Mucosa of stomach (tissue), 1 donor: ENCODE data around the gene ITIH1.

Source experiments
- H3K27me3 ChIP-seq: one replicate; pipeline ENCODE4 v1.7.0; 2013; ENCODE audit warnings: mild to moderate bottlenecking, low read length; ENCODE audit not compliant: control insufficient read depth, insufficient read depth
- H3K36me3 ChIP-seq: one replicate; pipeline ENCODE4 v1.7.0; 2013; ENCODE audit warnings: low read length; ENCODE audit not compliant: control insufficient read depth, insufficient read depth
- H3K4me1 ChIP-seq: one replicate; pipeline ENCODE4 v1.7.0; 2013; ENCODE audit warnings: mild to moderate bottlenecking, low read length; ENCODE audit not compliant: control insufficient read depth, insufficient read depth
- H3K4me3 ChIP-seq: one replicate; pipeline ENCODE4 v1.7.0; 2013; ENCODE audit warnings: low read length
- H3K9ac ChIP-seq: one replicate; pipeline ENCODE4 v1.7.0; 2013; ENCODE audit warnings: mild to moderate bottlenecking, low read length, moderate library complexity
- H3K9me3 ChIP-seq: one replicate; pipeline ENCODE4 v1.7.0; 2013; ENCODE audit warnings: mild to moderate bottlenecking, low read length, moderate library complexity; ENCODE audit not compliant: control insufficient read depth
- donor health status: Pancreatic carcinoma.

ITIH1 gene

DNA sequence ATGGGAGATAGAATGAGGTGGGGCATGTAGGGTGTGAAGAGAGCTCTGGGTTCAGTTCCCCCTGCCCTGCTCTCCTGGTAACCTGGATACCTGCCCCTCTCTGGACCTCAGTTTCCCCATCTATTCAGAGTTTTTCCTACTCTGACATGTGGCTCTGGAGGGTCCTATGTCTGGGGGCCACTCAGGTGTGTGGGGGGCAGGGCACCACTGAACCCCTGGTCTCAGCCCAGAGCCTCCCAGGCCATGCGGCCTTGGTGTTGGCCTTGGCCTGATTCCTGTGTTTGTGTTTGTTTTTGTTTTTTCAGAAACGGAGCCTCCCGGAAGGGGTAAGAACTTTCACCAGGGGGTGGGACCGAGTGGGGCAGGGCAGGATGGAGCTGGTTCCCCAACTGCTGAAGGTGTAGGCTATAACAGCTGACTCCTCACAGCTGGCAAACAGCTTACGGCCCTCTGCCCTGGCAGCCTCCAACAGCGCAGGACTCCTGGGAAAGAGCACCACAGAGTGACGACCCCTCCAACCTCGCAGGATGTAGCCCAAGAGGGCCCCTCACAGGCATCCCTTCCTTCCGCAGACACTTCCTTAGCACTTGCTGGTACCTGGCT, 18.0 kb downstream of the ITIH1 start:
- H3K36me3 ChIP-seq: no peaks in the 10 kb centered on the region

DNA sequence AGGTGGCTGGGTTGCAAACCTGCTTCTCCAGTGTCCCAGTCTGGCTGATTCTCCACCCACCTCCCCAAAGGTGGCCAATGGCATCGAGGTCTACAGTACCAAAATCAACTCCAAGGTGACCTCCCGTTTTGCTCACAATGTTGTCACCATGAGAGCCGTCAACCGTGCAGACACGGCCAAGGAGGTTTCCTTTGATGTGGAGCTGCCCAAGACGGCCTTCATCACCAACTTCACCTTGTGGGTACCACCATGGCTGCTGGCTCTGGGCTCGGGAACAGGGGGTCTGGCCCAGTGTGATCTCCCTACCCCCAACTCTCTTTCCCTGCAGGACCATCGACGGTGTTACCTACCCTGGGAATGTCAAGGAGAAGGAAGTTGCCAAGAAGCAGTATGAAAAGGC, 19.0 kb downstream of the ITIH1 start:
- no peaks in the 10 kb centered on the region for H3K36me3 ChIP-seq
- H3K27me3 ChIP-seq: no peaks in the 10 kb centered on the region
- no peak overlapping the region for H3K4me3 ChIP-seq
- H3K4me1 ChIP-seq: no peaks in the 10 kb centered on the region
- no peak overlapping the region for H3K9ac ChIP-seq
- no peaks in the 10 kb centered on the region for H3K9me3 ChIP-seq

More for the DNA sequence above, 18.0 kb downstream of the ITIH1 start:
- H3K9ac ChIP-seq: no peak overlapping the region
- no peaks in the 10 kb centered on the region for H3K27me3 ChIP-seq
- H3K9me3 ChIP-seq: no peaks in the 10 kb centered on the region
- H3K4me1 ChIP-seq: no peaks in the 10 kb centered on the region
- no peak overlapping the region for H3K4me3 ChIP-seq

DNA sequence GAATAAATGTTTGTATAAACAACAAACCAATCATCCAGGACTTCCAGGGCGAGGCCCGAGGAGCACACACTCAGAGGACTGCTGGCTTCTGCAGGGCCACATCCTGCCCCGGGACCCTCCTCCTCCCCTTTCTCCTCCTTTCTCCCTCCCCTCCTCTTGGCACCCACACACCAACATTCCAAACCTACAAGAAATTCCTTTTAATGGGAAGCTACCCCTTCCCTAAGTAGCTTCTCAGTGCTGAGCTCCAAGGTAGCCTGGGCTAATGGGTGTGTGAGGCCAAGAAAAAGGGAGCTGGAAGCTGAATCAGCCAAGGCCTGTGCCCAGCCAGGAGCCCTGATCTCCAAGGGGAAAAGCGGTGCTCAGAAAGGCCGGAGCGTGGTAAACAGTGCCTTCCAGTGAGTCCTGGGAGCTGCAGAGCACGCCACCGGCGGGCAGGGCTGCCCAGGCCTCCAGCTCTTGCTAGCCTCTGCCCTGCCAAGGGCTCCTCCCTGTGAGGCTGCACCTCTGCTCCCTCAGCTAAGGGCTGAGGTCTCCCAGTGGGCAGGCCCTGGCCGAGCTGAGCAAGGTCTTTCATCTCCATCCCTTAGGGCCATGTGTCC, 21.1 kb downstream of the ITIH1 start:
- Histone ChIP-seq H3K4me3 (no peak overlapping the region), H3K27me3 (no peaks in the 10 kb centered on the region), H3K4me1 (no peaks in the 10 kb centered on the region), H3K9ac (no peak overlapping the region), H3K9me3 (no peaks in the 10 kb centered on the region), H3K36me3 (no peaks in the 10 kb centered on the region)

DNA sequence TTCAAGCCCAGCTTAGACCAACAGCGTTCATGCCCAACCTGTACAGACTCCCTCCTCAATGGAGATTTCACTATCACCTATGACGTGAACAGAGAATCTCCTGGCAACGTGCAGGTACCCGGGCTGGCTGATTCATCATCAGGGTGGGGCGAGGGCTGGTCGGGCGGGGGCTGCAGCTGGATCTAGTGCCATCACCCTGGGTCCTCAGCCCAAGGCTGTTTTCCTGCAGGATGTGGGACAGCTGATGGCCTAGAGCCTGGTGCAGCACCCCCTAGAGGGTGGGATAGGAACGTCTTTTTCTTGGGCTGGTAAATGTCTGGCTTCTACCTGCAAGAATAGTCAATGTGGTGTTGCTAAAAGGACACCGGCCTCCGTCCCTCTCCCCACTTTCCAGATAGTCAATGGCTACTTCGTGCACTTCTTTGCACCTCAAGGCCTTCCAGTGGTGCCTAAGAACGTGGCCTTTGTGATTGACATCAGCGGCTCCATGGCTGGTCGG, 21.6 kb downstream of the ITIH1 start:
- no peaks in the 10 kb centered on the region for H3K36me3 ChIP-seq
- H3K4me3 ChIP-seq: no peak overlapping the region
- no peaks in the 10 kb centered on the region for H3K9me3 ChIP-seq
- H3K27me3 ChIP-seq: no peaks in the 10 kb centered on the region
- H3K4me1 ChIP-seq: no peaks in the 10 kb centered on the region
- no peak overlapping the region for H3K9ac ChIP-seq

DNA sequence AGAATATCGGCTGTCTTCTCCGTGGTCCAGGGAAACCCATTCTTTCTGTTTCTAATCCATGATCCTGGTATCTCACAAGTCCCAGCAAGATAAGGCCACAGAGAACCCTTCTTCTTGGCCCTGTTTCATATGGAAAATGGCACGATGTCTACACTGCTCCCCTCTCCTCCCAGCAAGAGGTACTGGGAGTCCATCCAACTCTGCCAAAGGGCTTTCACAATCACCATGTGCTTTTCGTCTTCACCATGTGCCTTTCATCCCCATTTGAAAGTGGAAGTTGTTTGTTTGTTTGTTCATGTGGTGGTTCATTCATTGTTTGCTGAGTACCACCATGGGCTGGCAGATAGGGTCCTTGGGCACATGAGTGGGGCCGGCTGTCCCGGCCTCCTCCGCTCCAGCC, 22.7 kb downstream of the ITIH1 start:
- Histone ChIP-seq H3K36me3 (no peaks in the 10 kb centered on the region), H3K4me1 (no peaks in the 10 kb centered on the region), H3K27me3 (no peaks in the 10 kb centered on the region), H3K9me3 (no peaks in the 10 kb centered on the region), H3K9ac (no peak overlapping the region), H3K4me3 (no peak overlapping the region)

DNA sequence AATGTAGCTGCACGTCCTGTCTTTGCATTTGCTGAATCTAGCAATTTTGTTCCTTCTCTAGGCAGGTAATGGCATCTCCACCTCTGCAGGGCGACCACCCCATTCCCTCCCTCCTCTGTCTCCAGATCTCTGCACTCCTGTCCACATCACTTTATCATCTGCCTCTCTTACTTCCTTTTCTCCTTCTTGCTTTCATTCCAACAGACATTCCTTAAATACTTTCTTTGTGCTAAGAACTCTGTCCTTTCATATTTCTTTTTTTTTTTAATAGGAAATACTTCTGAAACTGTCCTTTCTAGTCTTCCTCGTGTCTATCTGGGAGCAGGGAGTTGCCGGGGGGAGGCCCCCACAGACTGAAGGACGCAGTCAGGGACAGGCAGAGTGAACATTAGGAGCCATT, 24.4 kb downstream of the ITIH1 start:
- H3K4me1 ChIP-seq: no peaks in the 10 kb centered on the region
- no peaks in the 10 kb centered on the region for H3K36me3 ChIP-seq
- H3K9ac ChIP-seq: no peak overlapping the region
- H3K9me3 ChIP-seq: no peaks in the 10 kb centered on the region
- H3K4me3 ChIP-seq: no peak overlapping the region
- H3K27me3 ChIP-seq: no peaks in the 10 kb centered on the region

DNA sequence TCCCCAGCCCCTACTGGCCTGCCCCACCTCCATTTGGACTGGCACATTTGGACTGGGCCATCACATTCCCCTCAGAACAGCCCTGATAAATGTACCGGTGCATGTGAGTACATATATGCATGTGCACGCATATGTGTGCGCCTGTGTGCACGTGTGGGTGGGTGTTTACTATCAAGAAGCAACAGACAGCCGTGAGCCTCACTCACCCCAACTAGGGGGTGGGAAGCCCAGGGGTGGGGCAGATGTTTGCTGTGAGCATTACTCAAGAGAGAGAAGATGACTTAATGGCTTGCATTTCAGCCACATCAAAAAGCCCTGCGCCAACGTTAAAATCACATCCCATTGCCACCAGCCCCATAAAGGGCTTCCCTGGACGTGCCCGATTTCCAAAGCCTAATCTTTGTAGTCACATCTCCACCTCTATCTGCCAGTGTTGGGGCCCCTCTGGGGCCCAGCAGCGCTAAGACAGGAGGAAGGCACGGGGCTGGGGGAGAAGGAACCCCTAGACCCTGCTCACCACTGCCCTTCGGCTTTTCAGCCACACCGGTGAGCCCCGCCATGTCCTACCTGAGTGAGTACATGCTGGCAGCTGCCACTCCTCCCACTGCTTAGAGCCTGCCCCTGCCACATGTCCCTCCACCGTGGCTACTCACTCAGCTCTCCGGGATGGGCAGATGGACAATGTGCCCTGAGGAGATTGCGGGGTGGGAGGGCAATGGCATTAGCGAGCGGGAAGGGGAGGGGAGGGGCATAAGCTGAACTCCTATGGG, 28.1 kb downstream of the ITIH1 start:
- Histone ChIP-seq H3K9ac (no peak overlapping the region), H3K4me3 (no peak overlapping the region), H3K36me3 (no peaks in the 10 kb centered on the region), H3K4me1 (no peaks in the 10 kb centered on the region), H3K27me3 (no peaks in the 10 kb centered on the region), H3K9me3 (no peaks in the 10 kb centered on the region)

DNA sequence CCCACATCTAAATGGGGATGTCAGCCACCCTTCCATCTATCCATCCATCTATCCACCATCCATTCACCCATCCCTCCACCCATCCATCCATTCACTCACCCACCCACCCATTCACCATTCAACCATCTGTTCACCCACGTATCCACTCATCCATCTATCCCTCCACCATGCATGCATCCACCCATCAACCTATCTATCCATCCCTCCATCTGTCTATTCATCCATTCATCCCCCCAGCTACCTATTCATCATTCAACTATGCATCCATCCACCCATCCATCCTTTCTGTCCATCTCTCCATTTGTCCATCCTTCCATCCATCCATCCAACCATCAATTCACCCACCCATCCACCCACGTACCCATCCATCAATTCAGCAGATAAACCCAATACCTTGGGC, 31.8 kb downstream of the ITIH1 start:
- H3K36me3 ChIP-seq: no peaks in the 10 kb centered on the region
- no peaks in the 10 kb centered on the region for H3K27me3 ChIP-seq
- H3K4me1 ChIP-seq: no peaks in the 10 kb centered on the region
- no peak overlapping the region for H3K9ac ChIP-seq
- no peak overlapping the region for H3K4me3 ChIP-seq
- H3K9me3 ChIP-seq: no peaks in the 10 kb centered on the region

DNA sequence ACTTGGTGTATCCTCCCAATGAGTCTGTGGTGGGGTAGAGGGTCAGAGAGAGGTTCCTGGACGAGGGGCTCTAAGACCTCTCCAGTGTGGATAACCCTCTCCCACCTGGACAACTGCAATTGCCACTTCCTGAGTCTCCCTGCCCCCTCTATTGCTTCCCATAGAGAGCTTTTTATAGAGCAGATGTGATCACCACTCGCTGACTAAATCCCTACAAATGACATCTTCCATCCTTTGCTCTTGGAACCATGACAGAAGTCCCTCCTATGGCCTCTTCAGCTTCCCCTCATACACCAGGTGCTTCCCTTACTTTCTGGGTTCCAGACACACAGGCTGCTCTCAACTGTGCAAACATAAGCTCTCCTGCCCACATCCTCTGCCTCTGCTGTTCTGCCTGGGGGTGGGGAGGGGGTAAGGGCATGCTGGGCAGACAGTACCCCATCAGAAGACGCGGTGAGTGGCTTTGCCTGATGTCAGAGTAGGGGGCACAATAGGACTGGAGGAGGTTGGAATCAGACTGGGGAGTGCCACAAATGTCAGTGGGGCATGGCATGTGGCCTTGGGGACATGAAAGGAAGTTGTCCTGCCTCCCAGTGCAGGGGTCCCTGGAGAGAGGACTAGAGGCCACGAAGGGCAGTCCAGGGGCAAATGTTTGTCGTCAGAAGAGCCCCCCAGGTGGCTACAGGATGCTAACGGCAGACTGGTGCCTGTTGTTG, 32.4 kb downstream of the ITIH1 start:
- H3K36me3 ChIP-seq: no peaks in the 10 kb centered on the region
- H3K9ac ChIP-seq: no peak overlapping the region
- no peaks in the 10 kb centered on the region for H3K4me1 ChIP-seq
- no peaks in the 10 kb centered on the region for H3K9me3 ChIP-seq
- no peak overlapping the region for H3K4me3 ChIP-seq
- no peaks in the 10 kb centered on the region for H3K27me3 ChIP-seq

DNA sequence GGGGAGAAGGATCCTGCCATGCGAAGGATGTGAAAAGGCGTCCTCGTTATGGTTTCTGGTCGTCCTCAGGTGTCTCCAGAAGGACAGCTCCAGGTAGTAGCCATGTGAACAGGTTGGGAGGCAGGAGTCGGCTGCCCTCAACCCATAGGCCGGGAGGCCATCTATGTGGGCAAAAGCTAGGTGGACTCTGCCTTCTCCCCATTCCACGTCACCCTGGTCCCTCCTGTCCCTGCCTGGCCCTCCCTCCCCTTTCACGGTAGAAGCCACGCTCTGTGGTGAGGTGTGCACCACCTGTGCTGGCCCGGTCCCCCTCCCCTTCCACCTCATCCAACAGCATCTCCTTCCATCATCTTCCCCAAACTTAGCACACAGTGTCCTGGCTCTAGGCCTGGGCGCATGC, 33.5 kb downstream of the ITIH1 start:
- Histone ChIP-seq H3K9me3 (no peaks in the 10 kb centered on the region), H3K4me1 (no peaks in the 10 kb centered on the region), H3K36me3 (no peaks in the 10 kb centered on the region), H3K9ac (no peak overlapping the region), H3K4me3 (no peak overlapping the region), H3K27me3 (no peaks in the 10 kb centered on the region)

DNA sequence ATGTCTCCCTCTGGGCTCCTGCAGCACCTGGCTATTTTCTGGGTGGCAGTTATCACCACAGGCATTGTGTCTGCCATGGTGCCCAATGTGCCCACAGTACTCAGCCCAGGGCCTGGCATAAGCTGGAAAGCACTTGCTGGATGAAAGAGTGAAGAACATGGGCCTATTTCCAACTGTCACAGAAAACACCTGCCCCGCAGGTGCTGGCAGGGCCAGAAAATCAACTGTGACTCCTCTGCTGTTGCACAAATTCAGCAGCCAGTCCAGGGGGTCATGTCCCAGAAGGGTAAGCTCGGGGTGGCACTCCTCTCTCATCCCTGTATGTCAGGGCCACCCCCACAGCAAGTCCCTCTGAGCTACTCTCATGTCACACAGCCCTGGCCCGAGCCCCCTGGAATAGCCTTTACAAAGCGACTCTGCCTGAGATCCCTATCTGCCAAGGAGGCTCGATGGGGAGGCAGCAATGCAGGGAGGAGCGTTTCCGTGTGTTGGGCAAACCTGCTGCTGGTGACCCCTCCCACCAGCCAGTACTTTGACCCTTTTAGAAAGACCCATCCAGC, 34.1 kb downstream of the ITIH1 start:
- H3K4me1 ChIP-seq: no peaks in the 10 kb centered on the region
- H3K36me3 ChIP-seq: no peaks in the 10 kb centered on the region
- no peaks in the 10 kb centered on the region for H3K27me3 ChIP-seq
- H3K9me3 ChIP-seq: no peaks in the 10 kb centered on the region
- H3K4me3 ChIP-seq: no peak overlapping the region
- no peak overlapping the region for H3K9ac ChIP-seq

DNA sequence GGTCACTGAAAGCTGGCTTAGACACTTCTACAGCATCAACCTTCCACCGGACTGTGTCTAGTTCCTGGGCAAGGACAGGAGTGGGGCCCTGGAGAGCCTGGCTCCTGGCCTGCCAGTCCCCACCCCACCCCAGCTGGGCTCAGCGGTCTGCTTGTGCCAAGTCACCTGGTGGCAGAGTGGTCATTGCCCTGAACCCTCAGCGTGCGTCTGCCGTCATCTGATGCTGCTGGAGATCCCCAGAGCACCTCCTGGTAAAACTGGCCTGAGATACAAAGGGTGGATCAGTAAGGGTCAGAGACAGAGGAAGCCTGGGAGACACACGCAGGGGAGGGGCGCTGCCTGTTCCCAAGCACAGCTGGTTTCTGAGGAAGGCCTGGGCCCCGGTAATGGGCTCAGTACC, 36.4 kb downstream of the ITIH1 start:
- Histone ChIP-seq H3K4me3 (no peak overlapping the region), H3K4me1 (no peaks in the 10 kb centered on the region), H3K9me3 (no peaks in the 10 kb centered on the region), H3K36me3 (no peaks in the 10 kb centered on the region), H3K9ac (no peak overlapping the region), H3K27me3 (no peaks in the 10 kb centered on the region)
